Sigmoid colon (tissue), 3 donors: Measurements from ENCODE around the gene KIF4A.

Experiments
- POLR2A ChIP-seq, 2 donors: fragments of 450-650 bp; IDR thresholded peaks; one replicate each; pipeline ENCODE4 v1.6.1; 2016; ENCODE audit warnings: antibody characterized with exemption in 2 of 2, mild to moderate bottlenecking in 2 of 2, moderate library complexity in 2 of 2
- TF ChIP-seq, protein P1 (sequence below), 4 experiments: fragments of 450-650 bp in 3 of 4; fragments of 200-600 bp in 1 of 4; IDR thresholded peaks; one replicate each; pipeline ENCODE4 v1.5.1; 2016 to 2019; ENCODE audit warnings: antibody characterized with exemption in 4 of 4, mild to moderate bottlenecking in 3 of 4, moderate library complexity in 2 of 4

DNA sequence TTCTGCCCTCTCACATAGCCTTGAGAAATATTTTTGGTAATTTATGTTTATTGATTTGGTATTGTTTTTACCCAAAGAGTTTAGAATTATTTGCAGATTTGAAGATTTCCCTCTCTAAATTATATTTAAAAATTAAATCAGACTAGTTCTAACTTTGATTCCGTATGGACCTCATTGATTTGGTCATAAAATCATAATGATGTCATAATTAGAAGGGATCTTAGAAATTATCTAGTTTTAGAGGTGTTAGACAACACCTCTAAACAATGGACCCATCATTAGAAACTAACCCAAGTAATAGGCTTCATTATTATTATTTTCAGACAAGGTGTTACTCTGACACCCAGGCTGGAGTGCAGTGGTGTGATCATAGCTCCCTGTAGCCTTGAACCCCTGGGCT lies 178.8 kb downstream of the KIF4A start:
- TF ChIP-seq, protein P1, sequence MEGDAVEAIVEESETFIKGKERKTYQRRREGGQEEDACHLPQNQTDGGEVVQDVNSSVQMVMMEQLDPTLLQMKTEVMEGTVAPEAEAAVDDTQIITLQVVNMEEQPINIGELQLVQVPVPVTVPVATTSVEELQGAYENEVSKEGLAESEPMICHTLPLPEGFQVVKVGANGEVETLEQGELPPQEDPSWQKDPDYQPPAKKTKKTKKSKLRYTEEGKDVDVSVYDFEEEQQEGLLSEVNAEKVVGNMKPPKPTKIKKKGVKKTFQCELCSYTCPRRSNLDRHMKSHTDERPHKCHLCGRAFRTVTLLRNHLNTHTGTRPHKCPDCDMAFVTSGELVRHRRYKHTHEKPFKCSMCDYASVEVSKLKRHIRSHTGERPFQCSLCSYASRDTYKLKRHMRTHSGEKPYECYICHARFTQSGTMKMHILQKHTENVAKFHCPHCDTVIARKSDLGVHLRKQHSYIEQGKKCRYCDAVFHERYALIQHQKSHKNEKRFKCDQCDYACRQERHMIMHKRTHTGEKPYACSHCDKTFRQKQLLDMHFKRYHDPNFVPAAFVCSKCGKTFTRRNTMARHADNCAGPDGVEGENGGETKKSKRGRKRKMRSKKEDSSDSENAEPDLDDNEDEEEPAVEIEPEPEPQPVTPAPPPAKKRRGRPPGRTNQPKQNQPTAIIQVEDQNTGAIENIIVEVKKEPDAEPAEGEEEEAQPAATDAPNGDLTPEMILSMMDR (IDR thresholded peaks at IDR 0.05) = no peak
- TF ChIP-seq POLR2A (IDR thresholded peaks at IDR 0.05) = no peak
